Ishikawa (cell line): ENCODE measurements around the gene MGMT.

Source experiments
- CEBPB ChIP-seq: IDR thresholded peaks from 2 replicates; pipeline ENCODE4 v1.6.1; 2012
- EGR1 ChIP-seq: IDR thresholded peaks from 2 replicates; pipeline ENCODE4 v1.6.1; 2012
- EP300 ChIP-seq: IDR thresholded peaks from 2 replicates; pipeline ENCODE4 v1.6.1; 2012; ENCODE audit warnings: borderline replicate concordance
- FOXM1 ChIP-seq: IDR thresholded peaks from 2 replicates; pipeline ENCODE4 v1.6.1; 2012; ENCODE audit warnings: low read depth, borderline replicate concordance
- NFIC ChIP-seq: IDR thresholded peaks from 2 replicates; pipeline ENCODE4 v1.6.1; 2012
- RAD21 ChIP-seq: IDR thresholded peaks from 2 replicates; pipeline ENCODE4 v1.6.1; 2012; ENCODE audit warnings: low read depth
- TAF1 ChIP-seq: IDR thresholded peaks from 2 replicates; pipeline ENCODE4 v1.6.1; 2012; ENCODE audit warnings: low read depth, mild to moderate bottlenecking
- TCF12 ChIP-seq: IDR thresholded peaks from 2 replicates; pipeline ENCODE4 v1.6.1; 2012; ENCODE audit warnings: low read depth
- YY1 ChIP-seq: IDR thresholded peaks from 2 replicates; pipeline ENCODE4 v1.6.1; 2012; ENCODE audit warnings: low read depth
- ZBTB7A ChIP-seq: IDR thresholded peaks from 2 replicates; pipeline ENCODE4 v1.6.1; 2012; ENCODE audit warnings: low read depth
- TF ChIP-seq, protein P1 (sequence below): IDR thresholded peaks from 2 replicates; pipeline ENCODE4 v1.6.1; 2012; ENCODE audit warnings: low read depth, mild to moderate bottlenecking
- TF ChIP-seq, protein P2 (sequence below): IDR thresholded peaks from 2 replicates; pipeline ENCODE4 v1.6.1; 2012

DNA sequence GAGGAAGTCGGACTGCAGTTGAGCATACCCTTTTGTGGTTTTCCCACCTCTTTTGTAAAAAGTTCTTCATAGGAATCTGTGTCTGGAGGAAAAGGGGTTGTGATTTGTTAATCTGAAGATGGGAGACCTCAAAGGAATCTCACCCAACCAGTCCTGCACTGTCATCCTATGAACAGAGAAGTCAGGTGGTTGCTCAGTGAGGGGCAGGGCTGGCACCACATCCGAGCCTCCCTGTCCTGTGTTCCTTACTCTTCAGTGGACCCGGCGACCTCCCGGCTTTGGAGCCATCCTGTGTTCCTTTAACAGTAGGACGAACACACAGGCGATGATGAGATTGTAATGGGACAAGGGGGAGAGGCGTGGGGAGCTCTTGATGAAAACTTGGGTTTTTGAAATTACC is 2.8 kb upstream of the MGMT start:
- TF ChIP-seq, protein P1, sequence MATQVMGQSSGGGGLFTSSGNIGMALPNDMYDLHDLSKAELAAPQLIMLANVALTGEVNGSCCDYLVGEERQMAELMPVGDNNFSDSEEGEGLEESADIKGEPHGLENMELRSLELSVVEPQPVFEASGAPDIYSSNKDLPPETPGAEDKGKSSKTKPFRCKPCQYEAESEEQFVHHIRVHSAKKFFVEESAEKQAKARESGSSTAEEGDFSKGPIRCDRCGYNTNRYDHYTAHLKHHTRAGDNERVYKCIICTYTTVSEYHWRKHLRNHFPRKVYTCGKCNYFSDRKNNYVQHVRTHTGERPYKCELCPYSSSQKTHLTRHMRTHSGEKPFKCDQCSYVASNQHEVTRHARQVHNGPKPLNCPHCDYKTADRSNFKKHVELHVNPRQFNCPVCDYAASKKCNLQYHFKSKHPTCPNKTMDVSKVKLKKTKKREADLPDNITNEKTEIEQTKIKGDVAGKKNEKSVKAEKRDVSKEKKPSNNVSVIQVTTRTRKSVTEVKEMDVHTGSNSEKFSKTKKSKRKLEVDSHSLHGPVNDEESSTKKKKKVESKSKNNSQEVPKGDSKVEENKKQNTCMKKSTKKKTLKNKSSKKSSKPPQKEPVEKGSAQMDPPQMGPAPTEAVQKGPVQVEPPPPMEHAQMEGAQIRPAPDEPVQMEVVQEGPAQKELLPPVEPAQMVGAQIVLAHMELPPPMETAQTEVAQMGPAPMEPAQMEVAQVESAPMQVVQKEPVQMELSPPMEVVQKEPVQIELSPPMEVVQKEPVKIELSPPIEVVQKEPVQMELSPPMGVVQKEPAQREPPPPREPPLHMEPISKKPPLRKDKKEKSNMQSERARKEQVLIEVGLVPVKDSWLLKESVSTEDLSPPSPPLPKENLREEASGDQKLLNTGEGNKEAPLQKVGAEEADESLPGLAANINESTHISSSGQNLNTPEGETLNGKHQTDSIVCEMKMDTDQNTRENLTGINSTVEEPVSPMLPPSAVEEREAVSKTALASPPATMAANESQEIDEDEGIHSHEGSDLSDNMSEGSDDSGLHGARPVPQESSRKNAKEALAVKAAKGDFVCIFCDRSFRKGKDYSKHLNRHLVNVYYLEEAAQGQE: no peak
- TF ChIP-seq EP300 (no peak), NFIC (no peak), FOXM1 (no peak), EGR1 (no peak), YY1 (no peak), RAD21 (no peak), ZBTB7A (no peak), CEBPB (no peak), TAF1 (no peak), TCF12 (no peak)
- TF ChIP-seq, protein P2, sequence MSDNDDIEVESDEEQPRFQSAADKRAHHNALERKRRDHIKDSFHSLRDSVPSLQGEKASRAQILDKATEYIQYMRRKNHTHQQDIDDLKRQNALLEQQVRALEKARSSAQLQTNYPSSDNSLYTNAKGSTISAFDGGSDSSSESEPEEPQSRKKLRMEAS: no peak
